ENCODE measurements around the gene TNFAIP8.
A peak's percentile ranks its signal among the peaks of the same experiment; 100 is the strongest.

The TNFAIP8 gene

DNA sequence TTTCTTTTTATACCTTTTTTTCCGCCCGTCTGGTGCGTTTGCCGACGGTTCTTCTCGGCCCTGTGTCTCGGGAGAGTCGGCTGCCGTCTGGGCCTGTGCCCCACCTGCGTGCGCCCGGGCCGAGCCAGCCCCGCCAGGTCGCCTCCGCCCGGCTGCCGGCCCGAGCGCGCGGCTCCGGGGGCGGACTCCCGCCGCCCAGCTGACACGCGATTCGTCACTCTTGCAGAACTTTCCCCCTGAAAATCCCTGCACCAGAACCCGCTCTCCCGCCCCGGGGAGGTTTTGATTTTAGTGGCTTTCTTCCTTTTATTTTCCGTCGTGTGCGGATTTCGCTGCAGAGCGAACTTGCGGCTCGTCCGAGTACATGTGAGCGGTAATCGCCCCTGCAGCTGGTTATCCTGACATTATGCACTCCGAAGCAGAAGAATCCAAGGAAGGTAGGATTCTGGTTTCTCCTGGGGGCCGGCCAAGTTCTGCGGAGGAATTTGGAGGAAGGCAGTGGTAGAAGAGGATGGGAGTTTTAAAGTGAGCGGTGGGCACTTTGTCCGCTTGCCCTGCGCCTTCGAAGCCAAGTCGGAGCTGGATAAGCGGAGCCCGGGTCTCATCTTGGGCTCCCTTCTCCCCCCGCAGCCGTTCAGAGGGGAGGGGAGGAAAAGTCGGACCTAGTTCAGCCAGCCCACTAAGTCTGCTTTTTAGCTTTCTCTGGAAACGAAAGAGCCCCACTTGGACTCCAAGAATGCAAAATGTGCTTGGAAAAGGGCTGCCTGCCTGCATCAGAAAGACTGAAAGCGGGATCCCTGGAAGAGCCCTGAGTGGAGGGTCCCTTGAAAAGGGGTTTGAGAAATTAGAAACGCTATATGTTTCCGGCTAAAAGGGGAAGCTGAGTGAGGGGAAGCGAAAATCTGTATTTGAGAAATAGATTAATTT, at the start of gene TNFAIP8:
TSS of gene TNFAIP8 (plus strand) at position 335 of the 927 bp plus-strand sequence. CDS start at position 407, 72 bp downstream.
- peak; percentile 76 to 78 for DNase-seq (ENCODE audit: low read depth in 2 of 2)

GRCh38 chr5:119307170-119307569, 48.6 kb upstream of the TNFAIP8 start:
- no peak for DNase-seq (ENCODE audit: low read depth in 2 of 2)

GRCh38 chr5:119309326-119309725, 46.5 kb upstream of the TNFAIP8 start:
- no peak for DNase-seq (ENCODE audit: low read depth in 2 of 2)

- no peak for DNase-seq (ENCODE audit: low read depth in 2 of 2)
These were observed 44.1 kb upstream of the TNFAIP8 start for GRCh38 chr5:119311688-119312087.

DNA sequence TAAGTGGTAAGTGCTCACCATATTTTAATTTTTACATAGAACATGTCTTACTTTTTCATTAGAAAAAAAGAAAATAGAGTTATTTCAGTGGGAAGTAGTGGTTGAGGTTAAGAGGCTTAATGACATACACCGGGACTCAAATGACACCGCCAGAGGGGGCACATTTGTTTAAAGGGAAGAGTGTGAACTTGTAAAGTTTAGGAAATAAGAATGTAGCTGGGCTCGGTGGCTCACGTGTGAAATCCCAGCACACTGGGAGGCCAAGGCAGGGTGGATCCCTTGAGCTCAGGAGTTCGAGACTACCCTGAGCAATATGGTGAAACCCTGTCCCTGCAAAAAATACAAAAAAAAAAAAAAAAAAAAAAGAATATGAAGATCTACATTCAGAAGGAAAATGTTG, 43.4 kb upstream of the TNFAIP8 start:
- DNase-seq (ENCODE audit: low read depth in 2 of 2) = no peak

DNA sequence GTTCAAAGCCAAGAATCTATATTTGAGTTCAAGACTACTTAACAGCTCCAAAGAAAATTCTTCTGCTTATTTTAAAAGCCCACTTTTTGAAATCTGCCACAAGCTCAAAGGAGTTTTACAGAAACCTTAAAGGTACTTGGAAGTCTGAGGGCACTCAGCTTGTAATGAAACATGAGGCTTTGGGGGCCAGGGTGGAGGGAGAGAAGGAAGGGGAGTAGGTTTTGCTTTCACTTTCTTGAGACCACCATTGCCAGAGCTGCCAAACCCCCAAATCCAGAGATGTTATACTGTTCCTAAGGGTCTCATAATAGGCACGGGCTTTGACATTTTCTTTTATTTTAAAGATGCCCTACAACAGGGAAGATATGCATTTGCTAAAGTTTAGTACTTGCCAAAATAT, 42.6 kb upstream of the TNFAIP8 start:
- no peak for DNase-seq (ENCODE audit: low read depth in 2 of 2)

GRCh38 chr5:119313658-119314605, 41.9 kb upstream of the TNFAIP8 start:
- no peak for DNase-seq (ENCODE audit: low read depth in 2 of 2)

GRCh38 chr5:119315516-119315949, 40.3 kb upstream of the TNFAIP8 start:
- DNase-seq (ENCODE audit: low read depth in 2 of 2) = peak in 1 of 2 donors; percentile 49

DNA sequence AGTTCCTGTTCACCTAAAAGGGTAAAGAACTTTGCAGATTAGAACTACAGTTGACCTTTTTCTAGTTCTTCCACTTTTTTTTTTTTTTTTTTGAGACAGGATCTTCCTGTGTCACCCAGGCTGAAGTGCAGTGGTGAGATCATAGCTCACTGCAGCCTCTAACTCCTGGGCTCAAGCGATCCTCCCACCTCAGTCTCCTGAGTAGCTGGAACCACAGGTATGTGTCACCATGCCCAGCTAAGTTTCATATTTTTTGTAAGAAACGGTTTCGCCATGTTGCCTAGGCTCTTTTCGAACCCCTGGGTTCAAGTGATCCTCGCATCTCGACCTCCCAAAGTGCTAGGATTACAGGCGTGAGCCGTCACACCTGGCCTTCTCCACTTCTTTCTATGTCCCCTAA, 39.7 kb upstream of the TNFAIP8 start:
- DNase-seq (ENCODE audit: low read depth in 2 of 2) = no peak

DNA sequence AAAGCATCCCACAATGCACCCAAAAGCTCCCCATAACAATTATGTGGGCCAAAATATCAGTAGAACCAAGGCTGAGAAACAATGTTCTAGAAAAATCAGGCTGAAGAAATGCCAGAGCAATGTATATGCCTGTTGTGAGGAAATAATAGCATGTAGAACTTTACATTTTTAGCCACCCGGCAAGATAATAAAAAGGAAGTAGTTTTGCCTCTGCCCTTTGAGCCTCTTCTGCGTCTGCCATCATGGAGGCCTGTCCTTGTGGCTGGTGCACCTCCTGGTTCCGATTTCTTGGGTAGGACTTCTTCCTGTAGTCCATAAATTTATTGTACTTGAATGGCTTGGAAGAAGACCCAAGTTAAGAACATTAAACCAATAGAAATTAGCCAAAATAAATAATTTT, 38.9 kb upstream of the TNFAIP8 start:
- DNase-seq (ENCODE audit: low read depth in 2 of 2) = no peak

- DNase-seq (ENCODE audit: low read depth in 2 of 2) = no peak
These were observed 37.4 kb upstream of the TNFAIP8 start for GRCh38 chr5:119318256-119318894.

GRCh38 chr5:119319401-119319800, 36.4 kb upstream of the TNFAIP8 start:
- no peak for DNase-seq (ENCODE audit: low read depth in 2 of 2)

DNA sequence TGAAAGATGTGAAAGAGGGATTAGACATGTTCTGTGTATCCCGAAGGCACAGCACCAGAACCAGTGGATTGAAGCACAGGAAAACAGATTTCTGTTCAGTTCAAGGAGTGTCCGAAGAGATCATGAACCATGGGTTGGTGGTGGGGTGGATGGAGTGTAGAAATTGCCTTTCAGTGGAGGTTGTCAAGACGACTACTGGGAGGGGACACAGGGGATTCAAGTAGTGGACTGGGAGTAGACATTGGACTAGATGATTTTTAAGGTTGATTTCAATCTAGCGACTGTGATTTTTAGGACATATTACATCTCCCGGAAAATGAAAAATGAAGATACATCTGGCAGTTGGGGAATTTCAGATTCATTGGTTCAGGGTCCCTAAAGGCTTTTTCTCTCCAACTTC, 35.9 kb upstream of the TNFAIP8 start:
- no peak for DNase-seq (ENCODE audit: low read depth in 2 of 2)

DNA sequence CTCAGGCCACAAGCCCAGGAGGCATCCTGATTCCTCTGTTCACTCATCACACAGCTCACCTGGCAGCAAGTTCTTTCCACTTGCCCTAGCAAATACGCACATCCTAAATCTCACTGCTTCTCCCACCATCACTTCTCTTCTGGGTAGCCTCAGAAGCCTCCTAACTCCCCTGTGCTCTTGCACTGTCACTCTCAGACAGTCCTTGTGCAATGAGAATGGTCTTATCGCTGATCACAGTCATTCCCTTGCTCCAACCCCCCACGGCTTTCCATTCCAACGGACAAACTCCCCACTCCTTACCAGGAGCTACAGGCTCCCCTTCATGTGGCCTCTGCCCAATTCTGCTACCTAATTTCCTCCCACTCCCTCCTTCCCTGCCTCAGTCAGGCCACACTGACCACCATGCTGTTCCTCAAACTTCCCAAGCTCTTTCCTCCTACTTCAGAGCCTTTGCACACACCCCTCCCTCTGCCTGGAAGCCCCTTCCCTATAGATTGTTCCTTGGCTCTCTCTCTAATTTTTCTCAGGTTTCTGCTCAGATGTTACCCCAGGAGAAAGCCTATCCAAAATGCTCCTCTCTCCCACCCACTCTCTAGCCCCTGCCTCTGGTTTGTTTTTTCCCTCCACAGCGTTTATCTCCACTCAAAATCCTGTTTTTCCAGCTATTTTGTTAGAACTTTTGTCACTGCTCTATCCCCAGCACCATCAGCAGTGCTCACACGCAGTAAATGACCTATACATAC, 34.1 kb upstream of the TNFAIP8 start:
- no peak for DNase-seq (ENCODE audit: low read depth in 2 of 2)

- no peak for DNase-seq (ENCODE audit: low read depth in 2 of 2)
These were observed 33.4 kb upstream of the TNFAIP8 start for GRCh38 chr5:119322312-119322947.

- no peak for DNase-seq (ENCODE audit: low read depth in 2 of 2)
These were observed 32.8 kb upstream of the TNFAIP8 start for GRCh38 chr5:119322948-119323537.

DNA sequence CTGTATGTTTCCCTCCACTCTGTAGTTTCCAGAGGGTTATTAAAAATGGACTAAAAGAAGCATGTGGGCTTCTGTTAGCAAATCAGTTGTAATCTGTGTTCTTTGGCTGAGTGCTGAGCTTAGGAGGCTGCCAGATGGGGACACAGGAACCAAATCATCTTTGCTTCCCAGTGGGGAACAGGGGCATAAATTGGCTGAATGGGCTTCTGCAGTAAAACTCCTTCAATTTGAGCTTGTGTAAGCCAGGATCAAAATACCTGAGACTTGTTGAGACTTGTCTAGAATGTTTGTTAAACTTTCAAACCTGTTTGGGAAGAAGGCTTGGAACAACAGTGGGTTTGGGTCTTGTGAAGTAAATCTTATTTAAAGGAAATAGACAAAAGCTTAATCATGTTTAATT, 32.2 kb upstream of the TNFAIP8 start:
- DNase-seq (ENCODE audit: low read depth in 2 of 2) = no peak

DNA sequence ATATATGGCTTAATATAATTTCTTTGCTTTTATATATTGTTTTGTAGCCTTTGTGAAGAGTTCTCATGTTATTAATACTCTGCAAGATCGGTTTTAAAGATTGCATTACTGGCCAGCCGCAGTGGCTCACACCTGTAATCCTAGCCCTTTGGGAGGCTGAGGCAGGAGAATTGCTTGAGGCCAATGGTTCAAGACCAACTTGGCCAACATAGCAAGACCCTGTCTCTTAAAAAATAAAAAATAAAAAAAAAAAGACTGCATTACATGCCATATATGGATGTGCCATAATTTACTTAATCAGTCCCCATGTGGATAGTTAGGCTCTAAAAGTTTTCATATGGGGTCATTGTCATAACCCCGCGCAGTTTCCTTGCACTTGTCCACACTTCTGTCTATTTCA, 31.0 kb upstream of the TNFAIP8 start:
- no peak for DNase-seq (ENCODE audit: low read depth in 2 of 2)

DNA sequence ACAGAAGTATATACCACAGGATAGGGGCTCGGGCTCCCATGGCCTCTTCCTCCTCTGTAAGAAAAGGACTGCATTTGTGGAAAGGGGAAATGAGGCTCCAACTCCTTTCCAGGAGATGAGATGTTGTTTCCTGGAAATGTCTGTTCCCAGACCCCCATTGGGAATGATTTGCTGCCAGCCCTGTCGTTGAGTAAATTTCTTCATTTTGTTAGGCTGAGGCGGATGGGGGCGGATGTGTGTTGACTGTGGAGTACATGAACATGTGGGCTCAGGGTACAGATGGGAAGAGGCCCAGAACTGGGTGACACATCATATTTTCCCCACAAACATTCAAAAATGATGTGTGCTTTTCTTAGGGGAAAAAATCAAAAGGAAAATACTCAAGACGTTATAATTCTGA, 28.8 kb upstream of the TNFAIP8 start:
- DNase-seq (ENCODE audit: low read depth in 2 of 2) = no peak
